ENCODE data around the gene FIBP. TPM values are rescaled to one million over a fixed set of nuclear protein-coding genes. Genes with fewer than 3 reads are reported as not detected.

Gene FIBP
- total RNA-seq, 1 experiment from 2014 or later, result 232 TPM

DNA sequence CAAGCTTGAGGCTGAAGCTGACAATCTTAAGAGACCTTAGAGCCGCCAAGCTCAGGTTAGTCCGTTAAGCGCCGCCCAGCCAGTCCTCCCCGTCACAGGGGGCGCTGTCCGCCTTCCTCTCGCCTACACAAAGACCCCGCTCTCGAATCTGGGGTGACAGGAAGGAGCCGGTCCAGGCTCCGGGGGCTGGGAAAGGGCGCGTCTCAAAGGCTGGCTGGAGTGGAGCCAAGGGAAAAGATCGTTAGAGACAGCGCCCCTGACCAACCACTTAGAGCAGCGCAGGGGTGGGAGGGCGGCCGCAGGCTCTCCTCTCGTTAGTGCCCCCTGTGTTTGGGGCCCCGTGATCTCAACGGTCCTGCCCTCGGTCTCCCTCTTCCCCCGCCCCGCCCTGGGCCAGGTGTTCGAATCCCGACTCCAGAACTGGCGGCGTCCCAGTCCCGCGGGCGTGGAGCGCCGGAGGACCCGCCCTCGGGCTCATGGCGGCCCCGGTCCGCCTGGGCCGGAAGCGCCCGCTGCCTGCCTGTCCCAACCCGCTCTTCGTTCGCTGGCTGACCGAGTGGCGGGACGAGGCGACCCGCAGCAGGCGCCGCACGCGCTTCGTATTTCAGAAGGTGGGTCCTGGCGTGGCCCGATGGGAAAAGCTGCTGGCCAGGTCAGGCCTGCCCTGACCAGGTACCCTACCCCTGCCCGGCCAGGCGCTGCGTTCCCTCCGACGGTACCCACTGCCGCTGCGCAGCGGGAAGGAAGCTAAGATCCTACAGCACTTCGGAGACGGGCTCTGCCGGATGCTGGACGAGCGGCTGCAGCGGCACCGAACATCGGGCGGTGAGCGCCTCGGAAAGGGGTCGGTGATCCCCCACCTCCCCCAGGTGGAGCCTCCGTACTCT lies 27.8 kb downstream of the FIBP start, which contains the start of gene MUS81:
TSS of gene MUS81 (plus strand) at position 156 of the 887 bp plus-strand sequence. CDS start at position 477, 321 bp downstream.
- peak; percentile 99 for DNase-seq (ENCODE audit: low read depth)

DNA sequence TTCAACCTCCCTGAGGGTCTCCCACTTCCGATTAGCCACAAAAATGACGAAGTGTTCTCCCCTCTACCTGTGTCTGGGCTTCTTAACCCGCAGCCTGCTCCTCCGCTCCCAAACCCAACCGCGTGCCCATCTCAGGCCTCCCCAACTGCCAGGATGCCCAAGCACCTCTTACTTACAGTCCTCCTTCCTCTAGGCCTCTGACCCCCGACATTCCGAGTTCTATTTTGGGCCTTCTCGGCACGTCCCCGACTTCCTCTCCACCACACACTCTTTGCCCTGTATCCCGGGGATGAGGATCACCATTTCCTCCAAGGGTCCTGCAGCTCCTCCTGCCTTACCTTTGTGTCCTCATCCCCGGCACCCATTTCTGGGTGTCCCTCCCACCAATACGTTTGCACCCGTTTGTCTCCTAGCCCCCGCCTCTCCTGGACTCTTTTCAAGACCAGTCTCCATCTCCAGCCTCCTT lies 28.4 kb downstream of the FIBP start:
- no peak for DNase-seq (ENCODE audit: low read depth)

DNA sequence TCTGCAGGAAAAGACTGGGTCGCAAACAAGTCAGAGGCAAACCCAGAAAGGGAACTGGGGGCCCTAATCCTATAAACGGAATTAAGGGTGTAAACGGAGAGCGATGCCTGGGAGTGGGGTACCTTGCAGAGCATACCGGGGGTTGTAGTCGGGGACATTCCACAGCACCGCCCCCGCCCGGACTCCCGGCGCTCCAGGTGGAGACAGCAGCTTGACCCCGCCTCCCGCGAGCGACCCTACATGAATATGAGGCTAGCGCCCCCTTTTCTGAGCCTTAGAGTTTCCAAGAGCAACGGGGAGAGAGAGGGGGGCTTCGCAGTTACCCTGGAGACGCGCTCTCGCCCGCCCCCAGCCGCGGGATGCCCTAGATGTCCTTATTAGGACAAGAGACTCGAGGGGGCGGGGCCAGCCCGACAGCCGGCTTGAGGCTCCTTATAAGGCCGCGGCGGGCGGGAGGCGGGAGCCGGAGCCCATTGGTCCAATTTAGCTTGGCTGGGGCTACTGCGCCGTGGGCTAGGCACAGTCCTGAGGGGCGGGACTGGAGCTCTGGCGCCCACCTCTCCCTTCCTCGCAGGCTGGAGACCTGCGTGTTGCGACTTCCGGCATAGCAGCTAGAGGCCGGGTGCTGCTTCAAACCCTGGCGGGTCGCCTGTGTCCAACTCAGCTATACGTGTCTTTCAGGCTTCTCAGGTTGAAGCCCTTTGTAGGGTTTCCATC lies 29.0 kb downstream of the FIBP start:
- peak; percentile 100 for DNase-seq (ENCODE audit: low read depth)

DNA sequence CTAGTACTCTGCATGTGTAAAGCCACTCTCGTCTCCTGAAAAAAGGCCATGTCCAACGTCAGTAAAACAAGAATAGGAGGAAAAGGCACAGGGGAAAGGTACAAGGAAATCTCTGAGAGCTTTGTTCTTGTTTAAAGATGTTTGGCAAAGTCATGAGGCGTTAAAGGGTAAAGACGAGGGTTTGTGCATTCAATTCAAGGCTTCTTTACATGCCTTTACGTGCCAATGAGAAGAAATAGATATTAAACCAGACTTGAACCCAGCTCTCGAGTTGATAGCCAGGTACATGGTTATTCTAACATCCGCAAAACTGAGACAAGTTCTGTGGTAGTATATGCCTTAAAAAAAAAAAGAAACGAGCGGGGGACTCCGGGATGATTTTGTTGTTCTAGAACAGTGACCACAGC lies 29.6 kb downstream of the FIBP start:
- DNase-seq (ENCODE audit: low read depth), result no peak

DNA sequence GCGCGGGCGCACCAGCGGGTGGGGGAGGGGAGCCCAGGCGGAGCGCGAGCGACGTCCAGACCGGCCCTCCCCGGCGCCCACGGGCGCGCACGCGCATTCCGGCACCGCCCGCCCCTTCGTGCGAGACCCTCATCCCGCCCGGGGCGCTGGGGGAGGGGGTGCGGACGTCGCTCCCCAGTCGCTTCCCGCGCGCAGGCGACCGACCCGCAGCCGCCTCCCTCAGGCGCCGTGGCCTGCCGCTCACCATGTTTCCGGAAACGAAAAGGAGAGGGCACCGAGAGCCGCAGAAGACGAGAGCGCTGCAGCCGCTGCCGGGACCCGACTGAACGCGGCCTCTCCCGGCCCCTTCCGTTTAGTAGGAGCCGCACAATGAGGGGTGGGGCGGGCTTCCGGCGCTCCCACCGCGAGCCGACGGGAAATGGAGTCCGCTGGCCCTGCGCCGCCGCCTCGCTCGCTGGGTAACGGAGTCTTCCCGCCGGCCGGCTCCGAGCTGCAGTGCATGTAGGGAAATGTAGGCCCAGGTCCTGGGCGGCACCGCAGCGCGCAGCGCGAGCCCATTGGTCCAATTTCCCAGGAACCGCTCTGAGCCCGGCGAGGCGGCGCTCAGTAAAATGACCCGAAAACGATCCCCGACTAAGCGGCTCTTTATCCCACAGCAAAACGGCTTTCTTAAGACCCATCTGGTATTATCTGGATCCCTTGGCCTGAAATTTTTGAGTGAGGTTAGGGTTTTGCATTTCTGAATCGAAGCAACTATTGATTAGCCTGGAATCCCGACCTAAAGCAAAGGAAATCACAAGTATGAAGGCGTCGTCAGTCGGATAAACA lies 30.2 kb downstream of the FIBP start, which contains the start of gene CFL1:
TSS of gene CFL1 (minus strand) at position 328 of the 828 bp plus-strand sequence. CDS start at position 247, 81 bp downstream.
- peak; percentile 99 for DNase-seq (ENCODE audit: low read depth)

DNA sequence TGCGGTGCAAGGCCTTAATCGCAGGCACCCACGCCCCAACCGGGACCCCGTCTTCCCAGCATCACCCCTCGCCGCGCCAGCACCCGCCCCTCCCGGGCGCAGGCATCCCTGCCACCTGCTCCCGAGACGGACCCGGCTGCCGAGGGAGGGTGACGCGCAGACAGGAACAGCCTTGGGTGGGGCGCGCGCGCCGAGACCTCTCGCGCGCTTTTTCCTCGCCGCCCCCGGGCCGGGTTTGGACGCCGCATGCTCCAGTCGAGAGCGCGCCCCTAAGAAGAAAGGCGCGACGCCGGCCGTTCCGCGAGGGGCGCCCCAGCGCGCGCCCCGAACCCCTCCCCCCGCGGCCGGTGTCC lies 30.8 kb downstream of the FIBP start:
- DNase-seq (ENCODE audit: low read depth), result no peak

DNA sequence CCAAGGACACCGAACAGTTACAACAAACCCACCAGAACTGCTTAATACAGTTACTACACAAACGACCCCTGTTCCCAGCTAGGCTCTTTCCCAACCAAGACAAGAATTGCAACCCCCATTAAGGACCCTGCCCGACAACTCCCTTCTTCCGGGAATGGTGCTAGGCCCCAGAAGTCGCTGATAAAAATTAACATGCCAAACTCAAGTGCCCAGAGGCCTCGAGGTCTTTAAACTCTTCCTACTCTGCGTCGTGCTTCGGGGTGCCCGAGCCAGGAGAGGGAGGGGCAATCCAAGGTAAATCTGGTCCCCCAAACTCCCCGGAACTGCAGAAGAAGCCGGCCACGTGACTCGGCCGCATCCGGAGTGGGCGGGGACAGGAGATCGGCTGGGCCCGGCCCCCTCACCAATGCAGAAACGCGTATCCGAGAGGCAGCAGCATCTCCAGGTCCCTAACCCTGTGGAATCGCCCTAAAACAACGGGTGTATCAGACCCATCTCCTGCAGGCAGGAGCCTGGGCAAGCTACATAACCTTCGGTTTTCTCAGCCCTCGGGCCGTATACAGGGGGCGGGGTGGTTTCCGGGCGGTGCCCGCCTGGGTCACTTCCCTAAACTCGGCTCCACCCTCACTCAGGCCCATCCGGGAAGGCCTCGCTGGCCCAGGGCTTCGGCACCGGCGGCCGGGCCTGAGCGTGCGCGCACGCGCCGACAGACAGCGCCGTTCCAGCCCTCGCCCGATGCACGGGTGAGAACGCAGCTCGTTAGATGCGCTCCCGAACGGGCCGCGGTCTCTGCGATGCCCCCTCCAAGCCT lies 31.4 kb downstream of the FIBP start:
- DNase-seq (ENCODE audit: low read depth), result peak; percentile 75

DNA sequence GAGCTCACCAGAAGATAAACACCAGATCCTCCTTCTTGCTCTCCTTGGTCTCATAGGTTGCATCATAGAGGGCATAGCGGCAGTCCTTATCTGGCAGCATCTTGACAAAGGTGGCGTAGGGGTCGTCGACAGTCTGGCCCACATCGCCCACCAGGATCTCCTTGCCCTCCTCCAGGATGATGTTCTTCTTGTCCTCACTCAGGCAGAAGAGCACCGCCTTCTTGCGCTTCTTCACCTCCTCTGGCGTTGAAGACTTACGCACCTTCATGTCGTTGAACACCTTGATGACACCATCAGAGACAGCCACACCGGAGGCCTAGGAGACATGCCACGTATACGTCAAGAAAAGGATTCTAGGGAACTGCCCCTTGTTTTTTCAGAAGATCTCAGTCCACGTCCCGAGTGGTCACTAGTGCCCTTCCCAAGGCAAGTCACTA lies 32.3 kb downstream of the FIBP start:
- no peak for DNase-seq (ENCODE audit: low read depth)

DNA sequence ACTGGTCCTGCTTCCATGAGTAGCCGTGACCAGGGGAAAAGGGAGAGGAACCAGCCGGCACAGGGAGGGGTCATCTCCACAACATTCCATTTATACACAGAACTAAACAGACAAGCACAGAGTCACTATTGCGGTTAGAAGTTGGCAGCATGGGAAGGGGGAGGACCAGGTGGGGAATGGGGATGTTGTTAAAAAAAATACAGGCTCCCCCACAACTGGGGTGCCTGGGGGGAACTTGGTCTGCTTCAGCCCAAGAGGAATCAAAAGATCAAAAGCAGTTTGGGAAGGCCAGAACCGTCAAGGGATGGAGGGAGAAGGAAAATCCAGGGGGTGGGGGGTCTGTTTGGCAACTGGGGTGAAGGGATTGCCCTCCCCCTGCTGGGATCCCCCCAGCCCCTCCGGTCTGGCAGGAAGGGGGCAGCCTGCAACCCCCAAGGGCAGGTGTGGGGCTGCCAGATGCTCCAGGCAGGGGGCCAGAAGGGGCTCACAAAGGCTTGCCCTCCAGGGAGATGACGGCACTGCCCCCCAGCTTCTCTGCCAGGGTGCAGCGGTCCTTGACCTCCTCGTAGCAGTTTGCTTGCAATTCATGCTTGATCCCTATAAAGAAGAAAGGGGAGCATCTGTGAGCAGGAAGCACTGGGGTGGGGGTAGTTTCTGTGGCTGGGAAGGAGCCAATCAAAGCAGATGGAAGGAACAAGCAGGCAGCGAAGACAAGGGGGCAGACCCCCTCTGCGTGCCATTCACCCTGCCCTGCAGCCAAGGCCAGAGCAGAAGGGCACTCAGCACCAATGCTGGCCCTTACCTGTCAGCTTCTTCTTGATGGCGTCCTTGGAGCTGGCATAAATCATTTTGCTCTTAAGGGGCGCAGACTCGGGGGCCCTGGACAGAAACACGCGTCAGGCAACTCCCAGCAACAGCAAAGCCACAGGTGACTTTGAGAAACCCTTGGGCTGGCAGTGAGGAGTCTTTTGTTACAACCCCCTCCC lies 33.1 kb downstream of the FIBP start:
- DNase-seq (ENCODE audit: low read depth), result no peak

DNA sequence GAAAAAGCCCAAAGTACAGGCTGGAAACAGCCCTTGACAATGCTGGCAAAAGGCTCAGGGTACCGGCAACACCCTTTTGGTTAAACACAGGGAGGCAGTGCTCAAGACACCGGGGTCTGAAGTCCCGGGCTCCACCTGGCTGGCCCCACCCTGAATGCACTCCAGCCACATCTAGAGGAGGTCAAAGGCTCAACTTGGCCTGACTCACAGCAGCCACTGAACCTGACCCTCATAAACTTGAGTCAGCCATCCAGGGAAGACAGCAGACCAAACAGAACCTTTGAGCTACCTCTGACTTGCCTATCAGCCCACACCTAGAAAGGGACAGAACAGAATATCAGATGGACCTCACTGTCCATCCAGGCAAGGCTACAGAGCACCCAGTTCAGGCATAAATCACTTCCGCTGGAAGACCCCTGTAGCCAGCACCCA lies 34.1 kb downstream of the FIBP start:
- no peak for DNase-seq (ENCODE audit: low read depth)

DNA sequence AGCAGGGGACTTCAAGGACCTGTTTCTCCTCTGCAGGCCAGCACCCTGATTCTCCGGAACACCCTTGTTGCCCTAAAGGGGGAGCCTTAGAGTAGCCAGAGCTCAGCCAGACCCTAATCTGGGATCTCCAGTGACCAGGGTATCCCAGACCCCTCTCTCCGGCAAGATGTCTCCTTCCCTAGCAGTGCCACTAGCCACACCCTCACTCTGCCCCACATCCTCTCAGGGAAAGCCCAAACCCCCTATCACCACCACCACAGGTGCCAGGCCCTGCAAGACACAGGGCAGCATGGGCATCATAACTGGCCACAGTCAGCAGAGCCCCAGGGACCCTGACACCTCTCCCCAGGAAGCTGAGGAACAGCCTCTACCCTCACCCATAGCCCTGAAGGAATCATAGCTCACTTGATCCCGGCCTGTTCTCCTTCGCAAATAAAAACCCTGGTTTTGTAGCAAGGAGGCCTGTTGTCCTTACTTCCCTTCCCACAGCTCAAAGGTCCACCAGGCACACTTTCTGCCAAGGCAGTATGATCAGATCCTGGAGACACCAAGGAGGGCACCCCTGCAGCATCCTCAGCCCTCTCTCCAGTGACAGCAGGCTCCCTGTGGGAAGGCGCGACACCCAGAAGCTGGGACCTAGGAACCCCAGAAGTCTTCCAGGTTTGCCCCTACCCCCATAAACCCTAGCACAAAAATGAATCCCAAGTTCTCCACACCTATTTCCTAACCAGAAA lies 34.9 kb downstream of the FIBP start:
- DNase-seq (ENCODE audit: low read depth), result no peak

DNA sequence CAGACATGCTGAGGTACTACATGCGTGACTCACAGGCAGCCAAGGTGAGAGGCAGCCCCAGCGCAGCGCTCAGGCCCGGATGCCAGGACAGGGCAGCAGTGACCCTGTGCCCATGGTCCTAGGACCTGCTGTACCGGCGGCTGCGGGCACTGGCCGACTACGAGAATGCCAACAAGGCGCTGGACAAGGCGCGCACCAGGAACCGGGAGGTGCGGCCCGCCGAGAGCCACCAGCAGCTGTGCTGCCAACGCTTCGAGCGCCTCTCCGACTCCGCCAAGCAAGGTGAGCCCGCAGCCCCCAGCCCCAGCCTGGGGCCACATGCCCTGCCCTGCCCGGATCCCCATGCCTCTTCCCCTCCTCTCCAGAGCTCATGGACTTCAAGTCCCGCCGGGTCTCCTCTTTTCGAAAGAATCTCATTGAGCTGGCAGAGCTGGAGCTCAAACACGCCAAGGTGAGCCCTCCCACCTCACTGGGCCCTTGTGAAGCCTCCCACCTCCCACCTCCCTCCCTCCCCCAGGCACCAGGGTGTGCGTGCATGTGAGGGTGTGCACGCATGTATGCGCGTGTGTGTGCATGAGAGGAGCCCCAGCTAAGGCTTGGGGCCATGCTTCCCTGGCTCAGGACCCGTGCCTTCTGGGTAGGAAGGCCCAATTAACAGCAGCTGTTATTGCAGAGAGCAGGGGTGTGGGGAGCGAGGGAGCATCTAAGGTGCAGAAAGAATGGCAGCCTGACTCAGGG lies 35.6 kb downstream of the FIBP start:
- DNase-seq (ENCODE audit: low read depth), result no peak

DNA sequence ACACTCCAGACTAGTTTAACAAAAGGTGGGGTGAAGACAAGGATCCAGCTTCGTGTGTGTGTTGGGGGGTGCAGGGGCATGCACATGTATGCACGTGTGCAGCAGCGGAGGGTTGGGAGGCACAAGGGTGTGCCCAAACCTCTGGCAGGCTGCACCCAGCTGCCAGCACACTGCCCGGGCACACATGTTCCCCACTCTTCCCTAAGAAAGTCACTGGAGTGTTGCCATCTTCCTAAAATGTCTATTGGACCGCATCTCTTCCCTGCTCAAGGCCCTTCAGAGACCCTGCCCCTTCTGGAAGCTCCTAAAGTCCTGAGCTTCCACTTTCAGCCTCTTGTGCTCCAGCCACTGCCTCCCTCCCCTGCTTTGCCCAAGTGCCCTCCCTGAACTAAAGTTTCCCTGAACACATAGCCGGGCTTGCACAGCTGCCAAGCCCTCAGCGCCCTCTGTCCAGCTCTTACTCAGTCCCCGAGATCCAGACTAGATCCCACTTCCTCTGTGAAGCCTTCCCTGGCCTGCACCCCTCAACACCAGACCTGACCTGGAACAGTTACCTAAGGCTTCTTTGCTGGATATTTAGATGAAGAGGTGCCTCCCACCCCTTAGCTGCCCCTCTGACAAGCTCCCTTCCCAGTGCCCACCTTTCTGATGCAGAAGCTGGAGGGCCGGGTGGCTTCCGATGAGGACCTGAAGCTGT lies 36.3 kb downstream of the FIBP start:
- DNase-seq (ENCODE audit: low read depth), result no peak

DNA sequence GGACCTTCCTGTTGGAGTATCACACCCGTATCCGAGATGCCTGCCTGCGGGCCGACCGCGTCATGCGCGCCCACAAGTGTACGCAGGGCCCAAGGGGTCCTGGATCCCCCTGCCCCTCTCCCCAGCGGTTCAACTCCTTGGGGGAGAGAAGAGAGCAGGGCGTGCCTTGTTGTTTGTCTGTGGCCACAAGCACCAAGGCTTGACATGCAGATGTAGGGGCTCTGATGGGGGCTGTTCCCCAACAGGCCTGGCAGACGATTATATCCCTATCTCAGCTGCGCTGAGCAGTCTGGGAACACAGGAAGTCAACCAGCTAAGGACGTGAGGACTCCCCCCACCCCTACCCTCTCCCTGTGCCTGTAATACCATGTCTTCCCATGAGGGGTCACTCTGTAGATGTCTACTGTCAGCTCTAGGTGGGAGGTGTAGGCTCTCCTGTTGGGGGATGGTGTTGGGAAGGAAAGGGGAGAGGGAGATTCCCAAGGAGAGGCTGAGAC lies 37.1 kb downstream of the FIBP start:
- DNase-seq (ENCODE audit: low read depth), result peak; percentile 66

DNA sequence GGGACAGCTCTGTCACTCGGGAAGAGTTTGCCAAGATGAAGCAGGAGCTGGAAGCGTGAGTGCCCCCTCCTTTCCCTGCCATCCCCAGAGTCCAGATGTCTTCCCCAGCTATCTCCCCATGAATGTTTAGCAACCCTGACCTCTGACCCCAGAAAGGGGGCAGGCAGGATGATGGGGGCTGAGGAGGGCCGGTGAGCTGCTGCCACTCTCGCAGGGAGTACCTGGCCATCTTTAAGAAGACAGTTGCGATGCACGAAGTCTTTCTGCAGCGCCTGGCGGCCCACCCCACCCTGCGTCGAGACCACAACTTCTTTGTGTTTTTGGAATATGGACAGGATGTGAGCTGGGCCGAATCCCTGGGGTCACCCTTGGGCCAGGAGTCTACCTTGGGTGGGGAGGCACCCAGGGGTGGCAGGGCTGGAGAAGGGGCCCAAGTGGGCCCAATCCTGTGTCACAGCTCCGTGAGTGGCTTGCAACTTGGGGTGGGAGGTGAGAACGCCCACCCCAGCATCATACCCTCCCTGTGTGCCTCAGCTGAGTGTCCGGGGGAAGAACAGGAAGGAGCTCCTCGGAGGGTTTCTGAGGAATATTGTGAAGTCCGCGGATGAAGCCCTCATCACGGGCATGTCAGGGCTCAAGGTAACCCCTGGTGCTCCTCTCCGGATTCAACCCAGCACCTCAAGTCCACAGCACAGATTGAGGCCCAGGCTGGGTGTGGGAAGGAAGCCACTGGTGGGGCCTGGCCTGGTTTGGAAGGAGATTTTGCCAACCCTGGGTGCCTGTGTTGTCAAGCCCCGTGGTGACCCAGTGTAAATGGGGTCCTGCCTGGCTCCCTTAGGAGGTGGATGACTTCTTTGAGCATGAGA lies 37.8 kb downstream of the FIBP start:
- DNase-seq (ENCODE audit: low read depth), result no peak

DNA sequence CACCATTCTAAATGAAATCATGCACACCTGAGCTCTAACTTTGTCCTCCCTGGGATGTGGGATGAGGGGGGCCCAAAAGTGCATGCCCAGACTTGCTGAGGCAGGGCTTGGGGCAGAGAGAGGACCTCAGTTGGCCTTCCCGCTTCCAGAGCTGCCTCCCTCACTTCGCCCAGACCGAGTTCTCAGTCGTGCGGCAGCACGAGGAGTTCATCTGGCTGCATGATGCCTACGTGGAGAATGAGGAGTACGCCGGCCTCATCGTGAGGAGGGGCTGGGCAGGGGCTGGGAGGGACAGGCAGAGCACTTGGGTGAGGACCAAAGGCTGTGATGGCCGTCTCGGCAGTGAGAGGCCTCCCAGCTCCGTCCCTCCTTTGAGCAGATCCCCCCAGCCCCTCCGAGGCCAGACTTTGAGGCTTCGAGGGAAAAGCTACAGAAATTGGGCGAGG lies 38.5 kb downstream of the FIBP start:
- DNase-seq (ENCODE audit: low read depth), result no peak
